Measurements from ENCODE around the gene NPAS2. TPM values are rescaled to one million over a fixed set of nuclear protein-coding genes. Genes with fewer than 3 reads are reported as not detected.

NPAS2 gene
- total RNA-seq, 2 experiments from 2014 or later: 0.55 to 1.4 TPM

DNA sequence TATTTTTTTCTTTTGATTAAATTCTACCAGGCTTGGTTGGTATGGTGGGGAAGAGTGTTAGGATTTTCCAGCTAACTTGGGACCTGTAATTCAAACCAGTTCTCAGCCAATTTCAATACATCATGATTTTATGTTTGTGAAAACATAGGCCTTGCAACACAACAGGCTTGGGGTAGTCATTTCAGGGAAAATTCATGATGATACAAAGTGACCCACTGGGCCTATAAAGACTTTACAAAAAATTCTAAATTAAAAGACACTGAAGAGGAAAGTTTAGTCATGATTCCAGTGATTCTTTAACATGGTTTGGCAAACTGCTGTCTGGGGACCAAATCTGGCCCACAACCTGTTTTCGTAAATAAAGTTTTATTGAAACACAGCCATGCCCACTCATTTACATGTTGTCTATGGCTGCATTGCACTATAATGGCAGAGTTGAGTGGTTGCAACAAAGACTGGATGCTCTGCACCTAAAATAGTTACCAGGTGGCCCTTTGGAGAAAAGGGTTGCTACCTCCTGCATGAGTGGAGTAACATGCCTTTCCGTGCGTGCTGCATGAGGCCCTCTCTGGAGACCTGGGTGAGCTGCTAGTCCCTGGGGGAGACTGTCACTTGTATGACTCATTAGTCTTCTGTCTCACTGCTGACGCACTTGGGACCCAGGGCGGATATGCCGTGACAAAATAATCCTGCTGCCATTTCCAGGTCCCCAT is 73.6 kb downstream of the NPAS2 start:
- no peaks in the 10 kb centered on the region for H3K27me3 Mint-ChIP-seq
- H3K4me3 Mint-ChIP-seq: no peak overlapping the region
- no peaks in the 10 kb centered on the region for H3K4me1 Mint-ChIP-seq
- peaks cover 3% of the 10 kb centered on the region for H3K9me3 Mint-ChIP-seq
- POLR2A ChIA-PET: no interaction called here
- no peaks in the 10 kb centered on the region for H3K36me3 Mint-ChIP-seq (ENCODE audit: low read depth)
- no peak overlapping the region for H3K27ac Mint-ChIP-seq
- CTCF ChIA-PET: no interaction called here
- no peak for DNase-seq

DNA sequence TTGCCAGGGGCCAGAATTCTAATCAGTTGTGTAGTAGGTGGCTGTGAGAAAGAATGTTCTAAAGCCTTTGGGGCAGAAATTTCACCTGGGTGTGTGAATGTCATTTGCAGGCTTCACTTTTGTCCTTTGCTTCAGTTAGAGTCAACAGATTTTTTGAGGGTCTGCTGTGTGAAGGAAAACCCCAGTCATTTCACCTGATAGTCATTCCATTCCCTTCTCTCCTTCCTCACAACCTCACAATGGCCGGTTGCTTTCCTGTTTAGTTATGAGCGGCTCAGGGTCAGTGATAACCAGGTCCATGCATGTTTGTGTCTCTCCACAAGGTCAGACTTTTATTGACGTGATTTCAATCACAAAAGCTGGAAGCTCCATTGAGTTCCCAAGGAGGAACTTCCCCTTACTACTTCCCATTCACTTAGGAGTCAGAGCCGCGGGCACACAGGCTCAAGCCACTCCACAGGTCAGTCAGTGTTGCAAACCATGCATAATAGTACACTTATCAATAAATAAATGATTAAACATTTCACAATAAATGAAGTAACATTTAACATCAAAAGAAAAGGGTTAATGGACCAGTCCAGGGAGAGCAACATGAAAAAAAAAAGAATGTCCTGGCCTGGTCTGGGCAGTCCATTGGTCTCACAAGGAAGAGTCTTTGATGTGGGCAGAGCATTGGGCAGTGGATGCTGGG is 74.3 kb downstream of the NPAS2 start:
- Mint-ChIP-seq H3K27ac (no peak overlapping the region), H3K27me3 (no peaks in the 10 kb centered on the region), H3K9me3 (peaks cover 3% of the 10 kb centered on the region), H3K4me1 (no peaks in the 10 kb centered on the region), H3K4me3 (no peak overlapping the region), H3K36me3 (ENCODE audit: low read depth) (no peaks in the 10 kb centered on the region)
- DNase-seq: no peak
- CTCF ChIA-PET: no interaction called here
- POLR2A ChIA-PET: no interaction called here

DNA sequence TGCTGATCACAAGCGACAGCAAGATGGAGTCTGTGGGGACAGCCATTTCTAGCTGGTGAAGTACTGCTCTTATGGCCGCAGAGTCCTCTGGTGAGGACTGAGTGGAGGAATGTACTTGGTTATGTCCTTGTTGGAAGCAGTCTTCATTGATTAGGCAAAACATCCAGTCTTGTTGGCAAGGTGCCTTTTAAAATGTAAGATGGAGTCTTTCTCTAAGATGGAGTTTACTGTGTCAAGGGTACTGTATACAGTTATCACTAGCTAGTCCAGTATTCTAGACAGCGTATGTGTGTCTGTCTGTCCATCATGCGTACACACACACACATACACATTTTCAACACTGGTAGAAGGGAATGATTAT is 74.8 kb downstream of the NPAS2 start:
- H3K27ac Mint-ChIP-seq: no peak overlapping the region
- DNase-seq: no peak
- H3K36me3 Mint-ChIP-seq (ENCODE audit: low read depth): no peaks in the 10 kb centered on the region
- H3K4me3 Mint-ChIP-seq: no peak overlapping the region
- no peaks in the 10 kb centered on the region for H3K4me1 Mint-ChIP-seq
- H3K27me3 Mint-ChIP-seq: no peaks in the 10 kb centered on the region
- ChIA-PET POLR2A (no interaction called here), CTCF (no interaction called here)
- H3K9me3 Mint-ChIP-seq: peaks cover 3% of the 10 kb centered on the region

GRCh38 chr2:100895402-100895801 is 75.5 kb downstream of the NPAS2 start:
- ChIA-PET POLR2A (no interaction called here), CTCF (no interaction called here)
- Mint-ChIP-seq H3K27me3 (no peaks in the 10 kb centered on the region), H3K36me3 (ENCODE audit: low read depth) (no peaks in the 10 kb centered on the region), H3K4me1 (no peaks in the 10 kb centered on the region), H3K27ac (no peak overlapping the region), H3K4me3 (no peak overlapping the region), H3K9me3 (peaks cover 3% of the 10 kb centered on the region)
- DNase-seq: no peak

- no peak overlapping the region for H3K4me3 Mint-ChIP-seq
- POLR2A ChIA-PET: no interaction called here
- H3K27me3 Mint-ChIP-seq: peaks cover 2% of the 10 kb centered on the region
- H3K4me1 Mint-ChIP-seq: no peaks in the 10 kb centered on the region
- no peak for DNase-seq
- no peaks in the 10 kb centered on the region for H3K36me3 Mint-ChIP-seq (ENCODE audit: low read depth)
- no peak overlapping the region for H3K27ac Mint-ChIP-seq
- H3K9me3 Mint-ChIP-seq: peaks cover 3% of the 10 kb centered on the region
- CTCF ChIA-PET: no interaction called here
Observed at GRCh38 chr2:100895934-100896685, 76.2 kb downstream of the NPAS2 start.

- H3K36me3 Mint-ChIP-seq (ENCODE audit: low read depth): no peaks in the 10 kb centered on the region
- ChIA-PET CTCF (no interaction called here), POLR2A (no interaction called here)
- H3K4me1 Mint-ChIP-seq: peaks cover 6% of the 10 kb centered on the region
- peaks cover 3% of the 10 kb centered on the region for H3K9me3 Mint-ChIP-seq
- no peak overlapping the region for H3K27ac Mint-ChIP-seq
- H3K4me3 Mint-ChIP-seq: no peak overlapping the region
- H3K27me3 Mint-ChIP-seq: peaks cover 3% of the 10 kb centered on the region
- DNase-seq: no peak
Observed at GRCh38 chr2:100898035-100898665, 78.2 kb downstream of the NPAS2 start.

DNA sequence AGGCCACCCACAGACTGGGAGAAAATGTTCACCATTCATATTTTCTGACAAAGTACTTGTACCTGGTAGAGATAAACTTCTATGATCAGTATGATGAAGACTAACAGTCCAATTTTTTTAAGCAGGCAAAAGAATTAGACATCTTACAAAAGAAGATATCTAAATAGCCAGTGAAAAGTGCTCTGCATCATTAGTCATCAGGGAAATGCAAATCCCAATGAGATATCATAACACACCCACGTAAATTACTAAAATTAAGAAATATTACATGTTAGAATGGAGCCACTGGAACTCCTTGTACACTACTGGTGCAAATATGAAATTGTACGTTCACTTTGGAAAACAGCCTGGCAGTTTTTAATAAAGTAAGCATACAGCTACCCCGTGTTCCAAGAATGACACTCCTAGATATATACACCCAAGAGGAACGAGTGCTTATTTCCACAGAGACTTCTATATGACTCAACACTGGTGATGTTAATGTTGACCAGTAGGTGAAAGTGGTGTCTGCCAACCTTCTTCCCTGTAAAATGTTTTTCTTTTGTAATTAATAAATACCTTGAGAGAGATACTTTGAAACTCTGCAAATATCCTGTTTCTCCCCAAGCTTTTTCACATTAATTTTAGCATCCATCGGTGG is 80.3 kb downstream of the NPAS2 start:
- CTCF ChIA-PET: no interaction called here

GRCh38 chr2:100902817-100903405 is 83.0 kb downstream of the NPAS2 start:
- no peak overlapping the region for H3K4me3 Mint-ChIP-seq
- peaks cover 10% of the 10 kb centered on the region for H3K27me3 Mint-ChIP-seq
- CTCF ChIA-PET: no interaction called here
- H3K9me3 Mint-ChIP-seq: no peaks in the 10 kb centered on the region
- no peak for DNase-seq
- H3K4me1 Mint-ChIP-seq: peaks cover 6% of the 10 kb centered on the region
- POLR2A ChIA-PET: no interaction called here
- H3K27ac Mint-ChIP-seq: no peak overlapping the region
- no peaks in the 10 kb centered on the region for H3K36me3 Mint-ChIP-seq (ENCODE audit: low read depth)

More for the DNA sequence above, 80.3 kb downstream of the NPAS2 start:
- Mint-ChIP-seq H3K4me1 (peaks cover 6% of the 10 kb centered on the region), H3K36me3 (ENCODE audit: low read depth) (no peaks in the 10 kb centered on the region), H3K27me3 (peaks cover 3% of the 10 kb centered on the region), H3K9me3 (peaks cover 3% of the 10 kb centered on the region), H3K27ac (no peak overlapping the region), H3K4me3 (no peak overlapping the region)
- POLR2A ChIA-PET: no interaction called here
- no peak for DNase-seq

DNA sequence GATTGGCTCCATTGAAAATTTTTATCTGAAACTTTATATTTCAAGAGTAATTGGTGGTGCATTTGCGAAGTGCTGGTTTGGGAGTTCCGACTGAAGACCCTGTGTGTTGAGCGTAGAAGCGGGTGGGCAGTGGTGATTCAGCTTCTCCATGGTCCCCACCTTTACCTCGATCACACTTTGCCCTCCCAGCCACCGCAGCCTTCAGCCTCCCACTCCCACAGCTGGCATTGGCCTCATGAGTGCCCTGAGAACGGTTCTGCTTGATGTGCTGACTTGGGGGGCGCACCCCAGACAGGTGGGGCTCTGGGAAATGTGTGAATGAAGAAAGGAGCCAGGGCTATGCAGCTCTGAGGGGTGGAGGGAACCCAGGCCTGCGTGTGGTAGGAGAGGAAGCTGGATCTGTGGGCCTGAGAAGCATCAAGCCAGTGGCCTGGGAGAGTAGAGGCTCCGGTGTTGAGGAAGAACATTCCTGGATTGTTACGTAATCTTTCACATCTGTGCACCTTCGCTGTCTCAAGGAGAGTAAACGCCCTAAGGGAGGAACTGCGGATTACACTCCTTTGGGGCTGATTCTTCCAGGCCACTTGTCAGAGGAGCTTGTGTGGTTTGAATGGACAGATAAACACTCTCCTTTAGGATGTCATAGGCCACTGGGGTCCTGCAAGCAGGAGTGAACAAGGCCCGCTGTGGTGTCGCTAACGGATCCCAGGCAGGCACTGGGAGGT is 83.8 kb downstream of the NPAS2 start:
- CTCF ChIA-PET: no interaction called here
- DNase-seq: no peak
- Mint-ChIP-seq H3K9me3 (no peaks in the 10 kb centered on the region), H3K27ac (no peak overlapping the region), H3K27me3 (peaks cover 12% of the 10 kb centered on the region), H3K4me3 (no peak overlapping the region), H3K4me1 (peaks cover 6% of the 10 kb centered on the region), H3K36me3 (ENCODE audit: low read depth) (no peaks in the 10 kb centered on the region)
- POLR2A ChIA-PET: no interaction called here

- Mint-ChIP-seq H3K27me3 (peaks cover 16% of the 10 kb centered on the region), H3K27ac (no peak overlapping the region), H3K4me3 (no peak overlapping the region), H3K4me1 (peaks cover 6% of the 10 kb centered on the region), H3K9me3 (no peaks in the 10 kb centered on the region), H3K36me3 (ENCODE audit: low read depth) (no peaks in the 10 kb centered on the region)
- ChIA-PET CTCF (interaction anchor here (0.7 kb wide), 1 partner anchor 136 kb away, joined by 4 read pairs; no protein-coding TSS in a partner anchor), POLR2A (no interaction called here)
- no peak for DNase-seq
Observed at GRCh38 chr2:100905132-100905805, 85.3 kb downstream of the NPAS2 start.

DNA sequence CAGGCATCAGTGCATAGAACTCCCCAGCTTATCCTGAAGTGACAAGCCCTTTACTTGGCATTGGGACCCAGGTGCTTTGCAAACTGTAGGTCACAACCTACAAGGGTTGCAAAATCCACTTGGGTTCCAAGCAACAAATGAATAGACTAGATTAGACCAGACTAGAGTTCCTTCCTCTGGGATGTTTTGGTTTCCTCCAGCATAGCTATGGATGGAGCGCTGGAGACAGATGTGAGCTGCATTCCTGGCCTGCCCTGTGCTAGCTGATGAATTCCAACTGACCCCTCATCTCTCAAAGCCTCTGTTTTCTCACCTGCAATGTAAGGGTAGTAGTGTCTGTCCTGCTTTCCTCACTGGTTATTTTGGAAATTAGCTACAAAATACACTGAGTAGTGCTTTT is 86.2 kb downstream of the NPAS2 start:
- POLR2A ChIA-PET: no interaction called here
- Mint-ChIP-seq H3K27ac (no peak overlapping the region), H3K36me3 (ENCODE audit: low read depth) (no peaks in the 10 kb centered on the region), H3K27me3 (peaks cover 15% of the 10 kb centered on the region), H3K9me3 (no peaks in the 10 kb centered on the region), H3K4me3 (no peak overlapping the region), H3K4me1 (peaks cover 6% of the 10 kb centered on the region)
- DNase-seq: no peak
- CTCF ChIA-PET: no interaction called here

GRCh38 chr2:100906679-100907078 is 86.7 kb downstream of the NPAS2 start:
- CTCF ChIA-PET: no interaction called here
- Mint-ChIP-seq H3K27me3 (peaks cover 15% of the 10 kb centered on the region), H3K4me1 (peaks cover 6% of the 10 kb centered on the region), H3K27ac (no peak overlapping the region), H3K9me3 (no peaks in the 10 kb centered on the region), H3K36me3 (ENCODE audit: low read depth) (no peaks in the 10 kb centered on the region), H3K4me3 (no peak overlapping the region)
- POLR2A ChIA-PET: no interaction called here
- DNase-seq: no peak
